GM19240 (cell line): ENCODE measurements around the gene LY6G6F.

Experiments used
- DNase-seq: peaks from one replicate; pipeline ENCODE4 v3.0.0; 2011; ENCODE audit warnings: low spot score; ENCODE audit not compliant: insufficient read length

The LY6G6F gene

GRCh38 chr6:31676904-31677303, 29.8 kb upstream of the LY6G6F start:
- no peak for DNase-seq

GRCh38 chr6:31677955-31678354, 28.7 kb upstream of the LY6G6F start:
- no peak for DNase-seq

- peak; percentile 71 for DNase-seq
These were observed 26.2 kb upstream of the LY6G6F start, which contains the start of gene LY6G5C for GRCh38 chr6:31680226-31681134. Gene LY6G5C, minus strand, starts transcription at chr6:31681067. Its CDS starts 694 bp downstream, at chr6:31680373.

GRCh38 chr6:31681135-31681671, 25.5 kb upstream of the LY6G6F start:
- no peak for DNase-seq

- DNase-seq = no peak
These were observed 23.1 kb upstream of the LY6G6F start for GRCh38 chr6:31683591-31683990.

- DNase-seq = no peak
These were observed 20.2 kb upstream of the LY6G6F start for GRCh38 chr6:31686483-31686882.

GRCh38 chr6:31687321-31687720, 19.3 kb upstream of the LY6G6F start:
- DNase-seq = no peak

GRCh38 chr6:31687860-31688693, 18.6 kb upstream of the LY6G6F start:
- no peak for DNase-seq

- no peak for DNase-seq
These were observed 17.2 kb upstream of the LY6G6F start for GRCh38 chr6:31689249-31690110.

- no peak for DNase-seq
These were observed 16.2 kb upstream of the LY6G6F start for GRCh38 chr6:31690231-31691077.

- no peak for DNase-seq
These were observed 15.6 kb upstream of the LY6G6F start for GRCh38 chr6:31691078-31691463.

GRCh38 chr6:31691564-31692108, 15.0 kb upstream of the LY6G6F start:
- DNase-seq = no peak

GRCh38 chr6:31692353-31692752, 14.3 kb upstream of the LY6G6F start:
- no peak for DNase-seq

- no peak for DNase-seq
These were observed 13.8 kb upstream of the LY6G6F start for GRCh38 chr6:31692886-31693285.

GRCh38 chr6:31693535-31693934, 13.1 kb upstream of the LY6G6F start:
- no peak for DNase-seq

- no peak for DNase-seq
These were observed 9.1 kb upstream of the LY6G6F start for GRCh38 chr6:31697555-31697954.

GRCh38 chr6:31700740-31701401, 5.8 kb upstream of the LY6G6F start:
- DNase-seq = no peak

- DNase-seq = no peak
These were observed 4.8 kb upstream of the LY6G6F start for GRCh38 chr6:31701666-31702404.

GRCh38 chr6:31702405-31702818, 4.3 kb upstream of the LY6G6F start:
- DNase-seq = no peak
